K562 (cell line): ENCODE results near the gene PATE3.

ENCODE experiments used
- HDAC2 ChIP-seq: fragments of 450-650 bp; IDR thresholded peaks from 2 replicates; pipeline ENCODE4 v1.6.1; 2016; ENCODE audit warnings: mild to moderate bottlenecking
- MLX ChIP-seq, 2 experiments: fragments of 450-650 bp in 1 of 2; sonication (generic) in 1 of 2; formaldehyde crosslinking; conservative IDR thresholded peaks; 2 replicates each; pipeline versions ENCODE4 v1.4.0 to v1.8.1; 2020 to 2022; ENCODE audit warnings: mild to moderate bottlenecking in 1 of 2, missing genetic modification reagents in 1 of 2
- POLR2A ChIP-seq: fragments of 450-650 bp; conservative IDR thresholded peaks from 2 replicates; pipeline ENCODE4 v1.6.1; 2016
- TSHZ1 ChIP-seq: fragments of 250-450 bp; sonication (Bioruptor Pico); IDR thresholded peaks from 2 replicates; pipeline ENCODE4 v1.4.0; 2020; ENCODE audit warnings: mild to moderate bottlenecking, moderate library complexity
- ZBTB9 ChIP-seq: fragments of 450-650 bp; formaldehyde crosslinking; IDR thresholded peaks from 2 replicates; pipeline ENCODE4 v1.4.0; 2020; ENCODE audit warnings: mild to moderate bottlenecking, moderate library complexity
- TF ChIP-seq, protein P1 (sequence below): fragments of 450-650 bp; conservative IDR thresholded peaks from 2 replicates; pipeline ENCODE4 v1.6.1; 2016; ENCODE audit warnings: missing genetic modification characterization, low read depth, mild to moderate bottlenecking, missing compliant biosample characterization, moderate library complexity

DNA sequence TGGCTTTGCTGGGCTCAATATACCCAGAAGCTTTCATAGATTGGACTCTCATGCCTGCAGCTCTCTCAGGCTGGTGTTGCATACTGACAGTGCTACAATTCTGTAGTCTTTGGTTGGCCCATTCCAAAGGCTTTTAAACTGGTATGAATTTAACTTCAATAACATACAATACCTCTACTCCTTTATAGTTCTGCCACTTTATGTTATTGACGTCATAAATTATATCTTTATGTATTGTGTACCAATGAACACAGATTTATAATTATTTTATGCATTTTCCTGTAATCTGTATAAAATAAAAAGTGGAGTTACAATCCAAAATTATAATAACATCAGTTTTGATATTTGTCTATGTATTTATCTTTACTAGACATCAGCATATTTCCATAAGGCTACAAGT, 25.5 kb upstream of the PATE3 start:
- TF ChIP-seq, protein P1, sequence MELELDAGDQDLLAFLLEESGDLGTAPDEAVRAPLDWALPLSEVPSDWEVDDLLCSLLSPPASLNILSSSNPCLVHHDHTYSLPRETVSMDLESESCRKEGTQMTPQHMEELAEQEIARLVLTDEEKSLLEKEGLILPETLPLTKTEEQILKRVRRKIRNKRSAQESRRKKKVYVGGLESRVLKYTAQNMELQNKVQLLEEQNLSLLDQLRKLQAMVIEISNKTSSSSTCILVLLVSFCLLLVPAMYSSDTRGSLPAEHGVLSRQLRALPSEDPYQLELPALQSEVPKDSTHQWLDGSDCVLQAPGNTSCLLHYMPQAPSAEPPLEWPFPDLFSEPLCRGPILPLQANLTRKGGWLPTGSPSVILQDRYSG (tag), result no peak
- TF ChIP-seq MLX (CRISPR knock-in tag; conservative IDR thresholded peaks at IDR 0.05) (no peak), ZBTB9 (CRISPR knock-in tag) (no peak), HDAC2 (no peak), TSHZ1 (CRISPR knock-in tag) (no peak), POLR2A (no peak)
